Central memory CD8-positive, alpha-beta T cell (primary cell): ENCODE data around the gene ADAMTS8.

ENCODE experiments used
- ATAC-seq: fragments of 150-1000 bp; cut with Tn5 transposase; replicated peaks from 2 replicates; pipeline ENCODE4 v1.10.0; 2022; ENCODE audit warnings: mild to moderate bottlenecking, moderate FRiP score, moderate number of reproducible peaks; ENCODE audit not compliant: poor library complexity, severe bottlenecking; ENCODE audit errors: extremely low read depth
- DNase-seq, 2 donors: peaks; one replicate each; pipeline ENCODE4 v3.0.0; 2021; ENCODE audit warnings: low spot score in 2 of 2
- H3K27ac Mint-ChIP-seq: one replicate; pipeline ENCODE4 v1.8.0; 2022; ENCODE audit warnings: low read depth, mild to moderate bottlenecking, moderate library complexity, mixed read lengths
- H3K27me3 Mint-ChIP-seq: one replicate; pipeline ENCODE4 v1.8.0; 2022; ENCODE audit warnings: mixed read lengths
- H3K36me3 Mint-ChIP-seq: one replicate; pipeline ENCODE4 v1.8.0; 2022; ENCODE audit warnings: mild to moderate bottlenecking, moderate library complexity, mixed read lengths; ENCODE audit not compliant: insufficient read depth
- H3K4me1 Mint-ChIP-seq: one replicate; pipeline ENCODE4 v1.8.0; 2022; ENCODE audit warnings: mixed read lengths
- H3K4me3 Mint-ChIP-seq: one replicate; pipeline ENCODE4 v1.8.0; 2022; ENCODE audit warnings: mild to moderate bottlenecking, moderate library complexity, mixed read lengths
- H3K9me3 Mint-ChIP-seq: one replicate; pipeline ENCODE4 v1.8.0; 2022; ENCODE audit warnings: mixed read lengths

ADAMTS8 gene

GRCh38 chr11:130427581-130428315, 661 bp downstream of the ADAMTS8 start:
- no peak for ATAC-seq
- H3K4me1 Mint-ChIP-seq = peaks cover 14% of the 10 kb centered on the region
- DNase-seq = no peak
- no peak overlapping the region for H3K27ac Mint-ChIP-seq
- no peaks in the 10 kb centered on the region for H3K36me3 Mint-ChIP-seq
- peak overlapping the region; percentile 56 for H3K4me3 Mint-ChIP-seq
- H3K27me3 Mint-ChIP-seq = peaks cover 79% of the 10 kb centered on the region
- no peaks in the 10 kb centered on the region for H3K9me3 Mint-ChIP-seq

GRCh38 chr11:130426837-130427341, 1.5 kb downstream of the ADAMTS8 start:
- ATAC-seq = no peak
- H3K36me3 Mint-ChIP-seq = no peaks in the 10 kb centered on the region
- H3K4me3 Mint-ChIP-seq = peak overlapping the region; percentile 56
- no peaks in the 10 kb centered on the region for H3K9me3 Mint-ChIP-seq
- H3K4me1 Mint-ChIP-seq = peaks cover 14% of the 10 kb centered on the region
- no peak for DNase-seq
- H3K27ac Mint-ChIP-seq = no peak overlapping the region
- H3K27me3 Mint-ChIP-seq = peaks cover 82% of the 10 kb centered on the region

- peaks cover 84% of the 10 kb centered on the region for H3K27me3 Mint-ChIP-seq
Measured at GRCh38 chr11:130426223-130426836, 2.1 kb downstream of the ADAMTS8 start.

GRCh38 chr11:130425156-130425555, 3.3 kb downstream of the ADAMTS8 start:
- ATAC-seq (no peak), DNase-seq (no peak)
- Mint-ChIP-seq H3K4me3 (no peak overlapping the region), H3K4me1 (peaks cover 14% of the 10 kb centered on the region), H3K27me3 (peaks cover 84% of the 10 kb centered on the region), H3K9me3 (no peaks in the 10 kb centered on the region), H3K27ac (no peak overlapping the region), H3K36me3 (no peaks in the 10 kb centered on the region)

More at GRCh38 chr11:130426223-130426836, 2.1 kb downstream of the ADAMTS8 start:
- Mint-ChIP-seq H3K4me1 (peaks cover 14% of the 10 kb centered on the region), H3K9me3 (no peaks in the 10 kb centered on the region), H3K4me3 (no peak overlapping the region), H3K27ac (no peak overlapping the region), H3K36me3 (no peaks in the 10 kb centered on the region)
- DNase-seq = no peak
- no peak for ATAC-seq

- no peak for DNase-seq
- no peaks in the 10 kb centered on the region for H3K36me3 Mint-ChIP-seq
- H3K27me3 Mint-ChIP-seq = peaks cover 83% of the 10 kb centered on the region
- no peak overlapping the region for H3K4me3 Mint-ChIP-seq
- H3K9me3 Mint-ChIP-seq = no peaks in the 10 kb centered on the region
- no peak overlapping the region for H3K27ac Mint-ChIP-seq
- ATAC-seq = no peak
- H3K4me1 Mint-ChIP-seq = peaks cover 14% of the 10 kb centered on the region
Measured at GRCh38 chr11:130424613-130425140, 3.7 kb downstream of the ADAMTS8 start.

- no peak overlapping the region for H3K4me3 Mint-ChIP-seq
- DNase-seq (no peak), ATAC-seq (no peak)
- H3K4me1 Mint-ChIP-seq = peaks cover 9% of the 10 kb centered on the region
- no peak overlapping the region for H3K27ac Mint-ChIP-seq
- H3K36me3 Mint-ChIP-seq = no peaks in the 10 kb centered on the region
- H3K9me3 Mint-ChIP-seq = no peaks in the 10 kb centered on the region
- H3K27me3 Mint-ChIP-seq = peaks cover 72% of the 10 kb centered on the region
Measured at GRCh38 chr11:130423541-130424142, 4.8 kb downstream of the ADAMTS8 start.

- Mint-ChIP-seq H3K27ac (no peak overlapping the region), H3K9me3 (no peaks in the 10 kb centered on the region), H3K36me3 (no peaks in the 10 kb centered on the region), H3K4me1 (peaks cover 6% of the 10 kb centered on the region), H3K27me3 (peaks cover 67% of the 10 kb centered on the region), H3K4me3 (no peak overlapping the region)
- DNase-seq (no peak), ATAC-seq (no peak)
Measured at GRCh38 chr11:130422251-130422995, 6.0 kb downstream of the ADAMTS8 start.

- Mint-ChIP-seq H3K27me3 (peaks cover 62% of the 10 kb centered on the region), H3K9me3 (no peaks in the 10 kb centered on the region), H3K4me3 (no peak overlapping the region), H3K4me1 (no peaks in the 10 kb centered on the region), H3K27ac (no peak overlapping the region), H3K36me3 (no peaks in the 10 kb centered on the region)
- ATAC-seq (no peak), DNase-seq (no peak)
Measured at GRCh38 chr11:130421697-130422096, 6.7 kb downstream of the ADAMTS8 start.

- DNase-seq = no peak
- Mint-ChIP-seq H3K4me3 (no peak overlapping the region), H3K9me3 (no peaks in the 10 kb centered on the region), H3K27ac (no peak overlapping the region), H3K27me3 (peaks cover 62% of the 10 kb centered on the region), H3K36me3 (no peaks in the 10 kb centered on the region), H3K4me1 (no peaks in the 10 kb centered on the region)
- ATAC-seq = no peak
Measured at GRCh38 chr11:130421199-130421585, 7.2 kb downstream of the ADAMTS8 start.

GRCh38 chr11:130420478-130421198, 7.8 kb downstream of the ADAMTS8 start:
- Mint-ChIP-seq H3K4me3 (no peak overlapping the region), H3K4me1 (no peaks in the 10 kb centered on the region), H3K27ac (no peak overlapping the region), H3K27me3 (peaks cover 62% of the 10 kb centered on the region), H3K36me3 (no peaks in the 10 kb centered on the region), H3K9me3 (no peaks in the 10 kb centered on the region)
- DNase-seq (no peak), ATAC-seq (no peak)

- Mint-ChIP-seq H3K4me1 (no peaks in the 10 kb centered on the region), H3K36me3 (peaks cover 2% of the 10 kb centered on the region), H3K4me3 (no peak overlapping the region), H3K9me3 (no peaks in the 10 kb centered on the region), H3K27me3 (peaks cover 59% of the 10 kb centered on the region), H3K27ac (no peak overlapping the region)
- ATAC-seq (no peak), DNase-seq (no peak)
Measured at GRCh38 chr11:130418756-130419155, 9.7 kb downstream of the ADAMTS8 start.

- Mint-ChIP-seq H3K9me3 (no peaks in the 10 kb centered on the region), H3K36me3 (peaks cover 2% of the 10 kb centered on the region), H3K27me3 (peaks cover 57% of the 10 kb centered on the region), H3K4me3 (no peak overlapping the region), H3K27ac (no peak overlapping the region), H3K4me1 (no peaks in the 10 kb centered on the region)
- no peak for ATAC-seq
- DNase-seq = no peak
Measured at GRCh38 chr11:130418210-130418609, 10.2 kb downstream of the ADAMTS8 start.
